Measurements from ENCODE around the gene CCDC33. TPM values are rescaled to one million over a fixed set of nuclear protein-coding genes. Genes with fewer than 3 reads are reported as not detected.

Gene CCDC33
- total RNA-seq, 1 donor from 2014 or later: 0.41 TPM

DNA sequence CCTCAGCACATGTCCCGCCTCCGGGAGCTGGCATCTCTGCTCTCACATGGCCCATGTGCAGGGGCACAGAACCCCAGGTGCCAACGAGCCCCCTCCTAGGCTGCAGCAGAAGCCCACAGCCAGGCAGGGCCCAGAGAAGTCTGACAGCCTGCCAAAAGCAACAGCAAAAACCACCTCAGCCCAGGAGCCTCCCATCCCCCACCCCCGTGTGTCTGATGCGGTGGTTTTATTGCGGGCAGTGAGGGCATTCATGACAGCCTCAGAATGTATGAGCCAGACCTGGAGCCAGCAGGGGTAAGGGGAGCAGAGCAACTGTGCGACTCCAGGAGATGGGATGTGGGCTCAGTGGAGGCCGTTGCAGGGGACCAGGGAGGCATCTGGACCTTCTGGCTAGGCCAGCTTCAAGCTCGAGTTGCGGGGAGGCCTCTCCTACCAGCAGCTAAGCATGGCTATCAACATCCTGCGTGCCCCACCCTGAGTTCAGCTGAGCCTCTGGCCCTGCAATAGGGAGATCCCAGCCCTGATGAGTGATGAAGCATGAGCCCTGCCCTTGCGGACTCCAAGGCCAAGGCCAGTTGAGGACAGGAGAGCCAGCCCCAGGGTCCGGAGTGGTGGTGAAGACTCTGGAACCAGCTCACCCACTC lies 78.8 kb downstream of the CCDC33 start:
- DNase-seq (ENCODE audit: low read depth): peak; percentile 42
- no peak overlapping the region for H2AFZ ChIP-seq (ENCODE audit: low read depth, low read length)
- no peaks in the 10 kb centered on the region for H3K27me3 ChIP-seq (ENCODE audit: insufficient read depth, low read length)
- no peaks in the 10 kb centered on the region for H3K9me3 ChIP-seq (ENCODE audit: insufficient read depth, low read depth, low read length)
- no peaks in the 10 kb centered on the region for H3K36me3 ChIP-seq (ENCODE audit: insufficient read depth, low read length)
- no peaks in the 10 kb centered on the region for H3K79me2 ChIP-seq (ENCODE audit: insufficient read depth, low read length)
- no peak overlapping the region for H3K9ac ChIP-seq (ENCODE audit: low read length)
- no peak overlapping the region for H3K27ac Mint-ChIP-seq (ENCODE audit: unreplicated experiment)
- no peak overlapping the region for H3K4me3 ChIP-seq (ENCODE audit: insufficient read depth, low read depth, low read length)
- H3K9me3 Mint-ChIP-seq (ENCODE audit: unreplicated experiment): no peaks in the 10 kb centered on the region
- H4K20me1 ChIP-seq (ENCODE audit: insufficient read depth, low read length): no peaks in the 10 kb centered on the region
- TF ChIP-seq EZH2 (IDR thresholded peaks at IDR 0.05; ENCODE audit: insufficient read depth, low read length): no peak
- TF ChIP-seq CTCF (IDR thresholded peaks at IDR 0.05; ENCODE audit: insufficient read depth, low read depth, low read length): no peak
- H3K4me3 Mint-ChIP-seq (ENCODE audit: unreplicated experiment): no peak overlapping the region
- no peaks in the 10 kb centered on the region for H3K36me3 Mint-ChIP-seq (ENCODE audit: low read depth, unreplicated experiment)
- no peak for FAIRE-seq
- H3K27me3 Mint-ChIP-seq (ENCODE audit: low read depth, unreplicated experiment): peaks cover 25% of the 10 kb centered on the region
- H3K4me1 Mint-ChIP-seq (ENCODE audit: low read depth, unreplicated experiment): peaks cover 21% of the 10 kb centered on the region
- peak overlapping the region; percentile 15 for H3K4me2 ChIP-seq (ENCODE audit: low read length)
- H3K4me1 ChIP-seq (ENCODE audit: insufficient read depth, low read length): peaks cover 45% of the 10 kb centered on the region
- H3K27ac ChIP-seq (ENCODE audit: low read depth, low read length): no peak overlapping the region

DNA sequence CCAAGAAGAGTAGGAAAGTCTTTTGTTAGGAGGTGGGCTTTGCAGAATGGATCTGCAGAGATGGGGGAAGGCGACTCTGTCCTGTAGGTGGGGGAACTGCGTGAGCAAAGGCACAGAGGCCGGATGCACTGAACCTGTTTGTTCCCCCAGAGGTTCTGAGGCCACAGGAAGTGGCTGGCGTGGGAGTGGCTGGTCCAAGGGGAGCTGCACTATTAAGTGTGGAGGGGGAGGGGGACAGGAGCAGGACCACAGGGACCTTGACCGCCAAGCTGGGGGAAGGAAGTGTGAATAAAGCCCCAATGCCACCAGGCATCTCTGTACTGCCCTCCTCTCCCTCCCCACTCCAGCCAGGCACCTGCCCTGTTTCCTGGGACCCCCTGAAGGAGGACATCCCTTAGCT lies 79.5 kb downstream of the CCDC33 start:
- H3K27ac Mint-ChIP-seq (ENCODE audit: unreplicated experiment): peak overlapping the region; percentile 10
- Histone ChIP-seq H3K9ac (ENCODE audit: low read length) (no peak overlapping the region), H3K4me3 (ENCODE audit: insufficient read depth, low read depth, low read length) (no peak overlapping the region), H3K27me3 (ENCODE audit: insufficient read depth, low read length) (no peaks in the 10 kb centered on the region), H3K9me3 (ENCODE audit: insufficient read depth, low read depth, low read length) (no peaks in the 10 kb centered on the region), H3K79me2 (ENCODE audit: insufficient read depth, low read length) (no peaks in the 10 kb centered on the region), H3K4me2 (ENCODE audit: low read length) (peak overlapping the region; percentile 15), H2AFZ (ENCODE audit: low read depth, low read length) (peak overlapping the region; percentile 2), H4K20me1 (ENCODE audit: insufficient read depth, low read length) (no peaks in the 10 kb centered on the region), H3K27ac (ENCODE audit: low read depth, low read length) (no peak overlapping the region), H3K4me1 (ENCODE audit: insufficient read depth, low read length) (peaks cover 45% of the 10 kb centered on the region), H3K36me3 (ENCODE audit: insufficient read depth, low read length) (no peaks in the 10 kb centered on the region)
- DNase-seq (ENCODE audit: low read depth): no peak
- H3K4me3 Mint-ChIP-seq (ENCODE audit: unreplicated experiment): no peak overlapping the region
- no peaks in the 10 kb centered on the region for H3K9me3 Mint-ChIP-seq (ENCODE audit: unreplicated experiment)
- no peak for TF ChIP-seq CTCF (IDR thresholded peaks at IDR 0.05; ENCODE audit: insufficient read depth, low read depth, low read length)
- no peak for TF ChIP-seq EZH2 (IDR thresholded peaks at IDR 0.05; ENCODE audit: insufficient read depth, low read length)
- no peaks in the 10 kb centered on the region for H3K36me3 Mint-ChIP-seq (ENCODE audit: low read depth, unreplicated experiment)
- H3K4me1 Mint-ChIP-seq (ENCODE audit: low read depth, unreplicated experiment): peaks cover 24% of the 10 kb centered on the region
- H3K27me3 Mint-ChIP-seq (ENCODE audit: low read depth, unreplicated experiment): peaks cover 20% of the 10 kb centered on the region
- FAIRE-seq: no peak

DNA sequence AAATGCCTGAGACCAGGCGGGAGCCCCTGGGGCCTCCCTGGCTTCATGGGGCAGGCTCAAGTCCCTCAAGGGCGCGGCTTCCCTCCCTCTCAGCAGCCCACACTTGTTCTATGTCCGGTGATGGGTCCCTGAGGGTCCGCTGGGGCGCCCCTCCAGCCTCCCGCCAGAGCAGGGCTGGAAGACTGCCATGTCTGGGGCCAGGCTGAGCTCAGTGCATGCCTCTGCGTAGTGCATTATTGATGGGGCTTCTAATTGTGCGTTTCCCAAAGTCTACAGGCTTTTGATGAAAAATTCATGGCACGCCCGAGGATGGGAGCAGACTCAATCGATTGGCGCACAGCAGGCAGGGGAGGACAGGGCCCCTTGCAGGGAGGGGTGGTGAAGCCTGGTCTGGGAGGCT lies 80.0 kb downstream of the CCDC33 start:
- no peak overlapping the region for H2AFZ ChIP-seq (ENCODE audit: low read depth, low read length)
- H3K4me3 ChIP-seq (ENCODE audit: insufficient read depth, low read depth, low read length): no peak overlapping the region
- H3K79me2 ChIP-seq (ENCODE audit: insufficient read depth, low read length): no peaks in the 10 kb centered on the region
- no peaks in the 10 kb centered on the region for H3K36me3 ChIP-seq (ENCODE audit: insufficient read depth, low read length)
- peaks cover 45% of the 10 kb centered on the region for H3K4me1 ChIP-seq (ENCODE audit: insufficient read depth, low read length)
- TF ChIP-seq EZH2 (IDR thresholded peaks at IDR 0.05; ENCODE audit: insufficient read depth, low read length) (no peak), CTCF (IDR thresholded peaks at IDR 0.05; ENCODE audit: insufficient read depth, low read depth, low read length) (no peak)
- H3K9me3 ChIP-seq (ENCODE audit: insufficient read depth, low read depth, low read length): no peaks in the 10 kb centered on the region
- no peak overlapping the region for H3K9ac ChIP-seq (ENCODE audit: low read length)
- DNase-seq (ENCODE audit: low read depth) (no peak), FAIRE-seq (no peak)
- no peak overlapping the region for H3K4me3 Mint-ChIP-seq (ENCODE audit: unreplicated experiment)
- no peaks in the 10 kb centered on the region for H4K20me1 ChIP-seq (ENCODE audit: insufficient read depth, low read length)
- no peak overlapping the region for H3K27ac ChIP-seq (ENCODE audit: low read depth, low read length)
- H3K4me2 ChIP-seq (ENCODE audit: low read length): no peak overlapping the region
- peaks cover 16% of the 10 kb centered on the region for H3K27me3 Mint-ChIP-seq (ENCODE audit: low read depth, unreplicated experiment)
- no peak overlapping the region for H3K27ac Mint-ChIP-seq (ENCODE audit: unreplicated experiment)
- no peaks in the 10 kb centered on the region for H3K9me3 Mint-ChIP-seq (ENCODE audit: unreplicated experiment)
- no peaks in the 10 kb centered on the region for H3K36me3 Mint-ChIP-seq (ENCODE audit: low read depth, unreplicated experiment)
- H3K27me3 ChIP-seq (ENCODE audit: insufficient read depth, low read length): no peaks in the 10 kb centered on the region
- H3K4me1 Mint-ChIP-seq (ENCODE audit: low read depth, unreplicated experiment): peaks cover 24% of the 10 kb centered on the region
